Spleen (tissue), 11 donors: Measurements from ENCODE around the gene MYOM3. TPM values are rescaled to one million over a fixed set of nuclear protein-coding genes. Genes with fewer than 3 reads are reported as not detected.

Experiments used
- DNase-seq: peaks from one replicate; pipeline ENCODE4 v3.0.0-alpha.2; 2020
- H3K27ac ChIP-seq, 8 donors: fragments of 200-600 bp; sonication (generic) in 7 of 8; 1 replicate in 4 of 8; 2 replicates in 4 of 8; pipeline versions ENCODE4 v1.5.0 to v1.8.0; 2016 to 2021; ENCODE audit warnings: inconsistent platforms in 4 of 8, mild to moderate bottlenecking in 4 of 8, moderate library complexity in 1 of 8
- H3K27me3 ChIP-seq, 7 donors: fragments of 200-600 bp; sonication (generic) in 6 of 7; replicated peaks in 1 of 7; 1 replicate in 4 of 7; 2 replicates in 3 of 7; pipeline versions ENCODE4 v1.5.0 to v1.8.0; 2016 to 2021; ENCODE audit warnings: inconsistent platforms in 3 of 7, mild to moderate bottlenecking in 1 of 7
- H3K36me3 ChIP-seq, 6 donors: fragments of 200-600 bp; sonication (generic) in 5 of 6; 1 replicate in 4 of 6; 2 replicates in 2 of 6; pipeline versions ENCODE4 v1.5.0 to v1.8.0; 2016 to 2021; ENCODE audit warnings: inconsistent platforms in 2 of 6
- H3K4me1 ChIP-seq, 6 donors: fragments of 200-600 bp; sonication (generic) in 5 of 6; 1 replicate in 3 of 6; 2 replicates in 3 of 6; pipeline versions ENCODE4 v1.5.0 to v1.8.0; 2016 to 2021; ENCODE audit warnings: inconsistent platforms in 3 of 6
- H3K4me3 ChIP-seq, 8 donors: fragments of 200-600 bp; sonication (generic) in 7 of 8; 1 replicate in 4 of 8; 2 replicates in 4 of 8; pipeline versions ENCODE4 v1.5.0 to v1.8.0; 2016 to 2021; ENCODE audit warnings: inconsistent platforms in 4 of 8, mild to moderate bottlenecking in 4 of 8, moderate library complexity in 2 of 8
- H3K9me3 ChIP-seq, 8 donors: fragments of 200-600 bp; sonication (generic) in 7 of 8; 1 replicate in 4 of 8; 2 replicates in 4 of 8; pipeline versions ENCODE4 v1.5.0 to v1.8.0; 2016 to 2021; ENCODE audit warnings: inconsistent platforms in 4 of 8
- CTCF ChIP-seq, 11 experiments: fragments of 200-600 bp in 7 of 11; fragments of 450-650 bp in 4 of 11; sonication (generic) in 4 of 11; IDR thresholded peaks in 8 of 11; conservative IDR thresholded peaks in 3 of 11; 1 replicate in 7 of 11; 2 replicates in 4 of 11; pipeline versions ENCODE4 v1.4.0 to v1.8.0; 2016 to 2021; ENCODE audit warnings: antibody characterized with exemption in 11 of 11, inconsistent platforms in 4 of 11, mild to moderate bottlenecking in 1 of 11
- POLR2A ChIP-seq, 3 donors: fragments of 450-650 bp; IDR thresholded peaks; one replicate each; pipeline ENCODE4 v1.5.1; 2017; ENCODE audit warnings: antibody characterized with exemption in 3 of 3, mild to moderate bottlenecking in 1 of 3
- POLR2AphosphoS5 ChIP-seq, 3 donors: sonication (generic); formaldehyde crosslinking; IDR thresholded peaks; one replicate each; pipeline ENCODE4 v1.5.1; 2017; ENCODE audit warnings: antibody characterized with exemption in 3 of 3
- WGBS, 5 donors: extraction: QIAGEN DNeasy Blood & Tissue Kit in 3 of 5; methylation state at CpG; one replicate each; pipeline versions ENCODE4 v1.1.5 to v1.1.7; 2013 to 2018; 5-methylcytosine and 5-hydroxymethylcytosine counted together
- intact Hi-C: fragments of 100-400 bp; cut with DNase I; formaldehyde crosslinking; loops from one replicate; pipeline ENCODE4 v1.15.0; 2023; ENCODE audit warnings: low total_unique reads
- polyA plus RNA-seq, 3 donors: library from polyadenylated mRNA; stranded (reverse); fragments of 200-250 nt; gene quantifications; one replicate each; pipeline ENCODE4 v1.2.1, GENCODE V29; 2013
- total RNA-seq, 7 donors: library from RNA; depleted of rRNA in 3 of 7; stranded (reverse); fragments of >200 nt in 3 of 7; fragmentation: NEBNext Ultra II Directional in 4 of 7; extraction: Animal tissue kit (Norgen Biotek cat#: 25700) in 4 of 7; gene quantifications; one replicate each; pipeline versions ENCODE4 v1.1.0 to v1.2.1, GENCODE V29; 2016 to 2021
- donor health status: healthy with polysubstance abuse.
- donor health status: DM: no; HTN: no; CAD: no; lungs with moderate emphysema.
- donor health status: DM: no; HTN: no; CAD: no.
- donor health status: Bipolar disorder and iron deficiency.
- donor health status: healthy.
- donor health status: DM: no; HTN: no; CAD: no.
- donor health status: DM: yes; HTN: yes; CAD: no.

Gene MYOM3
- total and polyA plus RNA-seq, 10 donors: 0.02 to 0.06 (median 0.06) TPM; not detected in 7

GRCh38 chr1:24089027-24089742 is 22.8 kb downstream of the MYOM3 start:
- DNase-seq: no peak
- H3K27ac ChIP-seq: no peak overlapping the region
- H3K4me1 ChIP-seq: no peaks in the 10 kb centered on the region
- no peaks in the 10 kb centered on the region for H3K9me3 ChIP-seq
- 74 to 79% (median 77%) methylated on average over 13 to 14 of the region's 14 CpGs for WGBS, 5 donors
- H3K4me3 ChIP-seq: no peak overlapping the region
- no peak for TF ChIP-seq CTCF (IDR thresholded peaks at IDR 0.05 in 8 of 11, conservative IDR thresholded peaks at IDR 0.05 in 3 of 11)
- no peak for TF ChIP-seq POLR2A (IDR thresholded peaks at IDR 0.05)
- TF ChIP-seq POLR2AphosphoS5 (IDR thresholded peaks at IDR 0.05): no peak
- intact Hi-C loops: no loop called here
- H3K27me3 ChIP-seq: peaks cover 0 to 7% (median 0%) of the 10 kb centered on the region in 7 donors
- H3K36me3 ChIP-seq: no peaks in the 10 kb centered on the region

GRCh38 chr1:24086466-24086865 is 25.5 kb downstream of the MYOM3 start:
- H3K27me3 ChIP-seq: peaks cover 0 to 6% (median 0%) of the 10 kb centered on the region in 7 donors

GRCh38 chr1:24085546-24085945 is 26.4 kb downstream of the MYOM3 start:
- no peaks in the 10 kb centered on the region for H3K9me3 ChIP-seq
- no peak overlapping the region for H3K4me3 ChIP-seq
- peaks cover 0 to 6% (median 0%) of the 10 kb centered on the region in 7 donors for H3K27me3 ChIP-seq
- no peak for TF ChIP-seq POLR2A (IDR thresholded peaks at IDR 0.05)
- no peak for TF ChIP-seq POLR2AphosphoS5 (IDR thresholded peaks at IDR 0.05)
- TF ChIP-seq CTCF (IDR thresholded peaks at IDR 0.05 in 8 of 11, conservative IDR thresholded peaks at IDR 0.05 in 3 of 11): no peak
- H3K36me3 ChIP-seq: no peaks in the 10 kb centered on the region
- H3K4me1 ChIP-seq: no peaks in the 10 kb centered on the region
- WGBS, 5 donors: 63 to 95% (median 80%) methylated on average over 3 of the region's 3 CpGs
- DNase-seq: no peak
- intact Hi-C loops: no loop called here
- H3K27ac ChIP-seq: no peak overlapping the region

More at GRCh38 chr1:24086466-24086865, 25.5 kb downstream of the MYOM3 start:
- no peak for TF ChIP-seq CTCF (IDR thresholded peaks at IDR 0.05 in 8 of 11, conservative IDR thresholded peaks at IDR 0.05 in 3 of 11)
- no peak for TF ChIP-seq POLR2A (IDR thresholded peaks at IDR 0.05)
- no peak for TF ChIP-seq POLR2AphosphoS5 (IDR thresholded peaks at IDR 0.05)
- intact Hi-C loops: no loop called here
- no peak for DNase-seq
- no peak overlapping the region for H3K27ac ChIP-seq
- no peaks in the 10 kb centered on the region for H3K36me3 ChIP-seq
- WGBS, 5 donors: 91 to 97% (median 93%) methylated on average over 8 to 16 of the region's 16 CpGs
- no peak overlapping the region for H3K4me3 ChIP-seq
- no peaks in the 10 kb centered on the region for H3K9me3 ChIP-seq
- H3K4me1 ChIP-seq: no peaks in the 10 kb centered on the region

GRCh38 chr1:24085007-24085406 is 26.9 kb downstream of the MYOM3 start:
- Histone ChIP-seq H3K9me3 (no peaks in the 10 kb centered on the region), H3K27me3 (peaks cover 0 to 6% (median 0%) of the 10 kb centered on the region in 7 donors), H3K4me3 (no peak overlapping the region), H3K27ac (no peak overlapping the region), H3K4me1 (no peaks in the 10 kb centered on the region), H3K36me3 (no peaks in the 10 kb centered on the region)
- TF ChIP-seq CTCF (IDR thresholded peaks at IDR 0.05 in 8 of 11, conservative IDR thresholded peaks at IDR 0.05 in 3 of 11): no peak
- no peak for TF ChIP-seq POLR2AphosphoS5 (IDR thresholded peaks at IDR 0.05)
- no peak for TF ChIP-seq POLR2A (IDR thresholded peaks at IDR 0.05)
- no peak for DNase-seq
- intact Hi-C loops: no loop called here
